Smooth muscle cell of the brain vasculature (primary cell): ENCODE measurements around the gene IP6K3.
A peak's percentile ranks its signal among the peaks of the same experiment; 100 is the strongest.

Source experiments
- DNase-seq: peaks from one replicate; pipeline ENCODE4 v3.0.0-alpha.2; 2012; ENCODE audit warnings: low read depth, low spot score

IP6K3 gene

GRCh38 chr6:33759887-33760629 lies 13.4 kb upstream of the IP6K3 start:
- no peak for DNase-seq

GRCh38 chr6:33758815-33759216 lies 12.1 kb upstream of the IP6K3 start:
- DNase-seq: no peak

DNA sequence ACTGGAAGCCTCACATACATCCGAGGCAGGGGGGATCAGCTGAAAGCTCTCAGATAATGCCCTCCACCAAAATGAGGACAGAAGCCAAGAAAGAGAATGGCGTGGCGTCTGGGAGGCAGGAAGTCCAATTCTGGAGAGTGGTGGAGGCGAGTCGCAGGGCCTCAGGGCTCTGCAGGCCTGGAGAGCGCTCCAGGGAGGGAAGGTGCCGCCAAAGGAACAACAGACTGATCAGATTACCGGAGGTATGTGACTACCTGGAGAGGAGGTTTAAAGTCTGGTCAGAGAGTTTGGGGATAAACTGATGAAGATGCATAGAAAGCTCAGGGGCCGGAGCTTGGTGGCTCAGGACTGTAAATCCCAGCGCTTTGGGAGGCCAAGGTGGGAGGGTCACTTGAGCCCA lies 11.2 kb upstream of the IP6K3 start:
- no peak for DNase-seq

DNA sequence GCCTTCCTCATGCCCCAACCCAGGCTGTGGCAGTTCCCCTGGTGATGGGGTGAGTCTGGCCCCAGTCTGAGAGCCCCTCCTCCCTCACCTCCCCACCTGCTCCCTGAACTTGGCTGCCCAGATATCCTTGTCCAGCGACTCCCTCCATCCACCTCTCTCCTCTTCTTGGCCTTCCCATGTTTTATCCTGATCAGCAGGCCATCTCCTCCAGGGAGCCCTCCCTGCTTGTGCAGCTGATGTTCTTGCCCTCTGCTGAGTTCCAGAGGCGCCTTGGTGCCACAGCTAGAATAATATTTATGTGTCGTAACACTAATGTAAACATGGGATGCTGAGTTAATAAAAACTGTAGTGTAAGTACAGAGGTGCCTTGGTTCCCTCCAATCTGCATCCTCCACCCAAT lies 10.4 kb upstream of the IP6K3 start:
- no peak for DNase-seq

DNA sequence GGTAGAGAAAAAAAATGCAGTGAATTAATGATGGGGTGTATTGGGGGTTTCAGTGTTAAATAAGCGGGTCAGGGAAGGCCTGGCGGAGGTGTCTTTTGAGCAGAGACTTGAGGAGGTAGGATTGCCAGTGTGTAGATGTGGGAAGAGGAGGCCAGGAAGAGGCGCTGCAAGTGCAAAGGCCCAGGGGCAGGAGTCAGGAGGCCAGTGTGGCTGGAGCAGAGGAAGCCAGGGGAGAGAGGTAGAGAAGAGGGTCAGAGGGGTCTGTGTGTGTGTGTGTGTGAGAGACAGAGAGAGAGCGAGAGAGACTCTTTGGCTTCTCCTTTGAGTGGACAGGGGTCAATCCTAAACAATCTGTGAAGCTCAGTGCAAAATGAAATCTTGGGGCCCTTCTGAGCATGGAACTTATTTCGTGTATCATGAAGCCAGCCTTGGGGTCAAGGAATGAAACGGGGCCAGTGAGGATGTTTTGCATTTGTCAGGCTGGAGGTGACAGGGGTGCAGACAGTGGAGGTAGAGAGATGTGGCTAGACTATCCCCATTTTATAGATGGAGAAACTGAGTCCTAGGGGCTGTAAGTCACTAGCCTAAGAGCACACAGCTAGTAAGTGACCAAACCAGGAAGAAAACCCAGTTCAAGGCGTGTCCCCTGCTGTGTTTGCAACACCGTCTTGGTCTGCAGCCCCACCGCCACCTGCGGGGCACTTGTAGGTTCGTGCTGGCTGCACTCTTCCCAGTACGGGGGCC lies 9.7 kb upstream of the IP6K3 start:
- no peak for DNase-seq

GRCh38 chr6:33755070-33755869 lies 8.6 kb upstream of the IP6K3 start:
- no peak for DNase-seq

DNA sequence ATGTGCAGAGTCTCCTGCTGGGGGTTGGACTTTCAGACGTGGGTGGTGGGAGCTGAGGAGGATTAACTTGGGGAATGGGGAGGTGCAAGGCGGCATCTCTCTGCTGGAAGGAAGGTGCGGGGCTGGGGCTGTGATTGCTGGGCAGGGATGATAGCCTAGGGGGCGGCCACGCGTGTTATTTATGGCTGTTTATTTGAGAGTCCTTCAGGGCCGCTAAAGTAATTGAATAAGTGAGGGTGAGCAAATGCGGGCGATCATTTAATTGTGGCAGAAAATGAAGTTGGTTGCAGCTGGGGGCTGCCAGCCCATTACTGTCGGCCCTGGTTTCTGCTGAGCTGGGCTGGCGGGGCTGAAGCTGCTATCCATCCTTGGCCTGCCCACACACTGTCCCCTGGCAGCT lies 7.5 kb upstream of the IP6K3 start:
- no peak for DNase-seq

DNA sequence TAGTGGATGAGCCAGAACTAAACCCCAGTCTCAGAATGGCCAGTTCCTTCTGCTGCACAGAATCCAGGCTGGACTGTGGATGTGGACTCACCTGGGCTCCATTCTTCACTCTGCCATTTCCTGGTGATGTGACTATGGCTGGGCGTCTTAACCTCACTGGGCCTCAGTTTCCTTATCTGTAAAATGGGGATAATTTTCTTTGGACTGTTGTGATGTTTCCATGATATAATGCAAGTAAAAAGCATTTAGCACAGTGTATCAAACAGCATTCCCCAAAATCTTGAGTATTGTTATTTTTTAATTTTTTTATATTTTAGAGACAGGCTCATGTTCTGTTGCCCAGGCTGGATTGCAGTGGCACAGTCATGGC lies 5.9 kb upstream of the IP6K3 start:
- DNase-seq: no peak

DNA sequence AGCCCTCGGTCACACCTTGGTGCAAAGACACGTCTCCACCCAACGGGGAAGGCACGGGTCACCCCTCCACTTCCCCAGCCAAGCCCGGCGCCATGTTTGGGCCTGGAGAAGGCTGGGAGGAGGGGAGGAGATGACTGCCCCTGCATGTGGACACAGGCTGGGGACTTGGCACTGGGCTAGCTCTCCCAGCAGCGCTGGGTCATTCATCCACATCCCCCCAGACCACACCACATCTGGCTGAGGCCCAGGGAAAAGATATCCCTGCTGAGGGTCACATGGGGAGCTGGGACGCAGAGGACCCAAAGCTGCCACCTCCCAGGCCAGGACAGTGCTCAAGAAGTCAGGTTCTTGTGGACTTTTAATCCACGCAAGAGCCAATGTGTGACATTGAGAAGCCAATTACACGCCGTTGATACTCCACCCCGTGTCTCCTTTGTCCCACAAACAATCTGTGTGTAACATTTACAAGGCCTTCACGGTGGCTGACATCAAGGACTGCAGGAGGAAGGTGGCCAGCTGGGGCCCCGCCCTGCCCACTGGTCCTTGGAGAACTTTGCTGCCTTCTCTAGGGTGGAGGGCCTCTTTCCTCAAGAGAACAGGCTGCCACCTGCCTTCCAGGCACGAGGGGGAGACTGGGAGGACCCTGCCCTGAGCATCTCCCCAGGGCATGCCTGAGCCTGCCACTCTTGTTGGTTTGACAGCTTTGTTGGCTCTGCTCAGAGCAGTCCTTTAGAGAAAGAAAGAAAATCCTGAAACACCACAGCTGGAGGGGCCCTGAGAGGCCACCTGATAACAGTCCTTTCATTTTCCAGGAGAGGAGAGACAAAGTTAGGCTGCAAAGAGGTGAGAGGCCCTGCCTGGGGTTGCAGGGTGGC lies 5.3 kb upstream of the IP6K3 start:
- DNase-seq: no peak

- no peak for DNase-seq
These were observed 3.7 kb upstream of the IP6K3 start for GRCh38 chr6:33750244-33750991.

DNA sequence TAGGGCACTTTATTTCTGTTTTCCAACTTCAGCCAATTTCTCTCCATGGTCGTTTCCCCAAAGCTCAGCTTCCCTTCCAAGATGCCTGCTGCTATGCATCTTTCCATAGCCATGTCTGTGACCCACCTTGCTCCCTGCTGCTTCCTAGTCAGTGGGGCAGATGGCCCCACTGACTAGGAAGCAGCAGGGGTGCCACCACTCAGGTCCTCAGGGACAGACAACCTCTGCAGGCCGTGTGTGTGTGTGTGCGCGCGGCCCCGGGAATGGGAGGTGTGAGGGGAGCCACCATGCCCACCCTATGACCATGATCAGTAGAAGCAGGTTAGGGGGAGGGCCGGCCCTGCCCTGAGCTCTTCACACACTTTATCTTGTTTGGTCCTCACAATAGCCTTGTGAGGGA lies 2.7 kb upstream of the IP6K3 start:
- DNase-seq: no peak

GRCh38 chr6:33748841-33749240 lies 2.1 kb upstream of the IP6K3 start:
- no peak for DNase-seq

DNA sequence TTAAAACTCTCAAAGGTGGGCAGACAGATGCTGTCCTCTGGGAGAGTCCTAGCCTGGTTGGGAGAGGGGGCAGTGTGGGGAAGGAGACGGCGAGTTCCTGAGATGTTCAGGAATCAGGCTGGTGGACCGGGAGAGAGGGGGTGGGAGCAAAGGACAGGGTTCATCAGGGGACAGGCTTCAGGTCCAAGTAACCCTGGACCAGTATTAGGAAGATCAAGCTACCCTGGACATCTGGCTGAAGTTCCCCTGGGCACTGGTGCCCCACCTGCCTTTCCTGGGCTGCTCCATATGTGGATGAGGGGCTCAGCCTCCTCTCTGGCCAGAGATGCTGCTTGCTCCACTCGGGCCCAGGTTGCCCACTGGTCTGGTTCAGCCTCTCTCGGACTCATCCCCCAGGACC lies 1.1 kb upstream of the IP6K3 start:
- DNase-seq: no peak

- no peak for DNase-seq
These were observed 587 bp downstream of the IP6K3 start for GRCh38 chr6:33746036-33746600.

GRCh38 chr6:33745548-33745947 lies 1.2 kb downstream of the IP6K3 start:
- no peak for DNase-seq

DNA sequence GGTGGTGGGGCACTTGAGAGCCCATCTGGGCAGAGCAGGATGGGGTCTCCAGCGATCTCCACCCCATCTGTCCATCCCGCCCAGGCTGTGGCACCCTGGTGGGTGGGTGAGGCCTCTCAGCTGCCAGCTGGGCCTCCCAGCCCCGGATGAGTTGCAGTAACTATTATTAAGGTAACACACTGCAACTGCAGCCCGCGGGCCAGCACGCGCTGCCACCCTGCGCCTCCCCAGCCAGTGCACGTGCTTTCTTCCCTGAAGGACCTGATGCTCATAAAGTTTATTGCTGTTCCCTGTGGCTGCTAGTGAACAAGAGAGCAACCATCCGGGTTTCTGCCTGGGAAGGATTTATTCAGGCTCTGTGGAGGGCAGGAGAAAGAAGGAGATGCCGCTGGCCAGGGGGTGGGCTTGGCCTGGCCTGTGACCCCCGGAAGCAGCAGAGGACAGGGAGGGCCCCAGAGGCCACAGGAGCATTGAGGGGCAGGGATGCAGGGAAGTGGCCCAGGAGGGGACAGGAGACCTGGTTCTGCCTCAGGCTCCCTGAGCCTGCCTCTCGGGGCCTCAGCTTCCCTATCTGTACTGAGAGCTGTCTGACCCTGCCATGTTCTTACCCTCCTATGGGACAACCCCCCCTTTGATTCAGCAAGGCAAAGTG lies 1.7 kb downstream of the IP6K3 start:
- no peak for DNase-seq

- peak; percentile 46 for DNase-seq
These were observed 2.5 kb downstream of the IP6K3 start for GRCh38 chr6:33744001-33744848.

DNA sequence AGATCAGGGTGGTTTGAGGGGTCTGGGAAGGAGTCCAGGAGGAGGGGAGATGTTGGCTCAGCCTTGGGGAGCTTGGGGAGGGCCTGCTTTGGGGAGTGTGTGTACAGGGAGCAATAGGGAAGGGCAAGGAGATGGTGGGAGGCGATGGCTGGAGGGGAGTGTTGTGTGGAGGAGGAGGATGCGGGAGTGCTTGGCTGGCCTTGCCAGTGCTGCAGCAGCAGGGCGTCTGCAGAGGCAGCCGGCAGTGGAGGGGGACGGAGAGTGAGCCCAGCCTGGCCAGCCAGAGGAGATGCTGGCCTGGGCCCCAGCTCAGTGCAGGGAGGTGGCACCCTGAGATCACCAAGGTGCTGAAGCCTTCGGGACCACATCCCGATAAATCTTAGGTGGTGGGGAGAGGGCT lies 3.9 kb downstream of the IP6K3 start:
- DNase-seq: no peak

DNA sequence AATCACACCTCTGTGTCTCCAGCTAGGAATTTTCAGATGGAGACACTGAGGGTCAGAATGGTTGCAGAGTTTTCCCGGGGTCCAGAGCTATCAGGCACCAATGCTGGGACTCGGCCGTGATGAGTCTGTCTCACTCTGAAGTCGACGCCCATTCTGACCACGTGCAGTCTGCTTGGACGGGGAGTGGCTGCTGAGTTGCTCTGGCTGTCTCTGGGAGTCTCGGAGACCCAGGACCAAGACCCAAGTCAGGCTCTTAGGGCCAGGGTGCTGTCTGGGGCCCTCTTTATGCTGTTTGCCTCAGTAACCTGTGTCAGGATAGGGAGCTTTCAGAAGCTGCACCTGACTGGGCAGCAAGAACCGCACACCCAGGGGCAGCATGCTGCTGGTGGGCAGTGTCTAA lies 4.6 kb downstream of the IP6K3 start:
- DNase-seq: no peak
